Trophoblast cell (in vitro differentiated cells and primary cell): ENCODE data around the gene DHRS3.

Experiments
- DNase-seq, 2 donors: peaks; one replicate each; pipeline ENCODE4 v3.0.0-alpha.2; 2016
- H2AFZ ChIP-seq: 2 replicates; pipeline ENCODE4 v1.6.1; 2013; ENCODE audit warnings: low read length, moderate library complexity, mild to moderate bottlenecking; ENCODE audit not compliant: insufficient read depth, poor library complexity
- H2AK5ac ChIP-seq: 2 replicates; pipeline ENCODE4 v1.6.1; 2013; ENCODE audit warnings: mild to moderate bottlenecking, low read length
- H2BK120ac ChIP-seq: 2 replicates; pipeline ENCODE4 v1.6.1; 2013; ENCODE audit warnings: low read length, mild to moderate bottlenecking, moderate library complexity; ENCODE audit not compliant: insufficient read depth, poor library complexity
- H2BK12ac ChIP-seq: 2 replicates; pipeline ENCODE4 v1.6.1; 2013; ENCODE audit warnings: mild to moderate bottlenecking, low read length, moderate library complexity
- H2BK5ac ChIP-seq: 2 replicates; pipeline ENCODE4 v1.6.1; 2013; ENCODE audit warnings: low read length, low read depth, moderate library complexity, mild to moderate bottlenecking; ENCODE audit not compliant: poor library complexity
- H3K14ac ChIP-seq: 2 replicates; pipeline ENCODE4 v1.6.1; 2013; ENCODE audit warnings: mild to moderate bottlenecking, low read length
- H3K18ac ChIP-seq: 2 replicates; pipeline ENCODE4 v1.6.1; 2013; ENCODE audit warnings: mild to moderate bottlenecking, low read length
- H3K23ac ChIP-seq: 2 replicates; pipeline ENCODE4 v1.6.1; 2013; ENCODE audit warnings: low read length
- H3K27ac ChIP-seq: 2 replicates; pipeline ENCODE4 v1.5.1; 2013; ENCODE audit warnings: low read depth, mild to moderate bottlenecking, inconsistent platforms, low read length, moderate library complexity
- H3K27me3 ChIP-seq: 2 replicates; pipeline ENCODE4 v1.6.1; 2013; ENCODE audit warnings: inconsistent platforms, mild to moderate bottlenecking, low read length, moderate library complexity; ENCODE audit not compliant: insufficient read depth
- H3K36me3 ChIP-seq, 2 experiments: 1 replicate in 1 of 2; 2 replicates in 1 of 2; pipeline ENCODE4 v1.6.1; 2013; ENCODE audit warnings: low read length in 2 of 2, mild to moderate bottlenecking in 2 of 2, moderate library complexity in 1 of 2; ENCODE audit not compliant: insufficient read depth in 2 of 2, control insufficient read depth in 1 of 2
- H3K4ac ChIP-seq: 2 replicates; pipeline ENCODE4 v1.6.1; 2013; ENCODE audit warnings: low read depth, mild to moderate bottlenecking, low read length, moderate library complexity
- H3K4me1 ChIP-seq, 2 experiments: 1 replicate in 1 of 2; 2 replicates in 1 of 2; pipeline ENCODE4 v1.6.1; 2013; ENCODE audit warnings: low read length in 2 of 2, mild to moderate bottlenecking in 2 of 2, moderate library complexity in 1 of 2; ENCODE audit not compliant: insufficient read depth in 2 of 2, control insufficient read depth in 1 of 2
- H3K4me2 ChIP-seq: 2 replicates; pipeline ENCODE4 v1.6.1; 2013; ENCODE audit warnings: inconsistent platforms, mild to moderate bottlenecking, low read length, moderate library complexity
- H3K4me3 ChIP-seq: 2 replicates; pipeline ENCODE4 v1.5.1; 2013; ENCODE audit warnings: mild to moderate bottlenecking, low read depth, low read length, inconsistent platforms
- H3K79me1 ChIP-seq: one replicate; pipeline ENCODE4 v1.6.1; 2013; ENCODE audit warnings: low read length
- H3K79me2 ChIP-seq: 2 replicates; pipeline ENCODE4 v1.6.1; 2013; ENCODE audit warnings: low read length, mild to moderate bottlenecking; ENCODE audit not compliant: control insufficient read depth, insufficient read depth, poor library complexity
- H3K9ac ChIP-seq: 2 replicates; pipeline ENCODE4 v1.6.1; 2013; ENCODE audit warnings: mild to moderate bottlenecking, low read length
- H3K9me3 ChIP-seq: 2 replicates; pipeline ENCODE4 v1.6.1; 2013; ENCODE audit warnings: low read depth, mild to moderate bottlenecking, control low read depth, inconsistent platforms, low read length; ENCODE audit not compliant: insufficient read depth
- H4K12ac ChIP-seq: 2 replicates; pipeline ENCODE4 v1.6.1; 2013; ENCODE audit warnings: low read depth, mild to moderate bottlenecking, low read length, moderate library complexity
- H4K8ac ChIP-seq: 2 replicates; pipeline ENCODE4 v1.6.1; 2013; ENCODE audit warnings: low read depth, mild to moderate bottlenecking, low read length, moderate library complexity
- H4K91ac ChIP-seq: one replicate; pipeline ENCODE4 v1.6.1; 2013; ENCODE audit warnings: low read depth, mild to moderate bottlenecking, low read length, moderate library complexity
- WGBS: extraction: QIAGEN DNeasy Blood & Tissue Kit; methylation state at CpG from one replicate; pipeline ENCODE4 v1.1.7; 2013; ENCODE audit warnings: missing lambda C conversion rate; ENCODE audit not compliant: insufficient read length, insufficient coverage; ENCODE audit errors: extremely low coverage; 5-methylcytosine and 5-hydroxymethylcytosine counted together

Gene DHRS3

DNA sequence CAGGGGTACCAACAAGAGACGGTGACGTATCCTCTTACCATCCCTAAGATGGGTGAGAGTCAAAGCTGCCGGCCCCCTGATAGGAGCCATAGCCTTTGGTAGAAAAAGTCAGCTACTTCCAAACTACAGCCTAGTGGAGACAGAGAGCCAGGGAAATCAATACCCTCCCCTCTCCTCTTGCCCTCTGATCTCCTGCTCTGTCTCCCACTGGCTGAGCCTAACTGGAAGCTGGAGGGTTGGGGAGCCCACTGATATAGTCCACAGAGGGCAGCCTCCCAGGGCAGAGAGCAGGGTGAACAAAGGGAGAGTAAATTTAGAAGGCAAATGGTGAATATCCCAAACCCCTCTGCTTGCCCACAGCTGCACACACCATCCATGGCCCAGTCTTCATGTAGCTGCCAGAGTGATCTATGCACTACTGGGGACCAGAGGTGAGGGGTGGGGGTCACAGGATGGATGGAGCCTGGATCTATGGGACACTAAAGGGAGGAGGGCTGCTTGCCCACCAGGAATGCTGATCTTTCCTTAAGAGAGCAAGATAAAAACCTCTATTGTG, 80.0 kb downstream of the DHRS3 start:
- Histone ChIP-seq H2BK5ac (no peak overlapping the region), H3K23ac (no peak overlapping the region), H3K18ac (no peak overlapping the region), H2BK120ac (no peak overlapping the region), H3K9me3 (no peaks in the 10 kb centered on the region), H3K4me3 (no peak overlapping the region), H3K4me2 (no peak overlapping the region), H3K4ac (no peak overlapping the region), H3K79me2 (no peaks in the 10 kb centered on the region), H4K12ac (no peak overlapping the region), H3K4me1 (peaks cover 3 to 10% of the 10 kb centered on the region in 2 experiments), H3K27ac (no peak overlapping the region), H2AK5ac (no peak overlapping the region), H3K79me1 (no peaks in the 10 kb centered on the region), H2BK12ac (no peak overlapping the region), H2AFZ (no peak overlapping the region), H4K8ac (no peak overlapping the region), H3K36me3 (no peaks in the 10 kb centered on the region), H3K14ac (no peak overlapping the region), H3K9ac (no peak overlapping the region), H3K27me3 (no peaks in the 10 kb centered on the region), H4K91ac (no peak overlapping the region)
- DNase-seq = no peak
- WGBS = no CpG with 5 or more reads among the region's 3 CpGs

DNA sequence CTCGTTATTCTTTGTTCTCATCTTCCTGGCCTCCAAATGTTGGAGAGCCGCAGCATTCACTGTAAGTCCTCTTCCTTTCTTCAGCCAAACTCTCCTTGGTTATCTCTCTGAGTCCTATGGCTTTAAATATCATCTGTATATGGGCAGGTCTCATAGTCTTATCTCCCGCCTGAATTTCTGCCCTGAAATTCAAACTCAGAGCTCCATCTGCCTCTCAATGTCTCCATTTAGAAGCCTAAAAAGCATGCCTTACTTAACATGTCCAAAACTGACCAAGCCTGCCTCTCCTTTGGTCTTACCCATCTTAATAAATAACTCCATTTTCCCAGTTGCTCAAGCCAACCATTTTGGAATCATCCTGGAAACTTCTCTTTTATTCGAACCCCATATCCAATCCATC, 80.7 kb downstream of the DHRS3 start:
- Histone ChIP-seq H3K9ac (no peak overlapping the region), H3K27ac (no peak overlapping the region), H3K27me3 (no peaks in the 10 kb centered on the region), H3K4me1 (peaks cover 3 to 10% of the 10 kb centered on the region in 2 experiments), H4K12ac (no peak overlapping the region), H3K4ac (no peak overlapping the region), H3K18ac (no peak overlapping the region), H3K79me2 (no peaks in the 10 kb centered on the region), H2AFZ (no peak overlapping the region), H2BK12ac (no peak overlapping the region), H3K14ac (no peak overlapping the region), H3K23ac (no peak overlapping the region), H3K4me2 (no peak overlapping the region), H3K9me3 (no peaks in the 10 kb centered on the region), H4K8ac (no peak overlapping the region), H3K79me1 (no peaks in the 10 kb centered on the region), H2AK5ac (no peak overlapping the region), H2BK5ac (no peak overlapping the region), H2BK120ac (no peak overlapping the region), H3K4me3 (no peak overlapping the region), H4K91ac (no peak overlapping the region), H3K36me3 (no peaks in the 10 kb centered on the region)
- DNase-seq = no peak
- no CpG with 5 or more reads among the region's 4 CpGs for WGBS

DNA sequence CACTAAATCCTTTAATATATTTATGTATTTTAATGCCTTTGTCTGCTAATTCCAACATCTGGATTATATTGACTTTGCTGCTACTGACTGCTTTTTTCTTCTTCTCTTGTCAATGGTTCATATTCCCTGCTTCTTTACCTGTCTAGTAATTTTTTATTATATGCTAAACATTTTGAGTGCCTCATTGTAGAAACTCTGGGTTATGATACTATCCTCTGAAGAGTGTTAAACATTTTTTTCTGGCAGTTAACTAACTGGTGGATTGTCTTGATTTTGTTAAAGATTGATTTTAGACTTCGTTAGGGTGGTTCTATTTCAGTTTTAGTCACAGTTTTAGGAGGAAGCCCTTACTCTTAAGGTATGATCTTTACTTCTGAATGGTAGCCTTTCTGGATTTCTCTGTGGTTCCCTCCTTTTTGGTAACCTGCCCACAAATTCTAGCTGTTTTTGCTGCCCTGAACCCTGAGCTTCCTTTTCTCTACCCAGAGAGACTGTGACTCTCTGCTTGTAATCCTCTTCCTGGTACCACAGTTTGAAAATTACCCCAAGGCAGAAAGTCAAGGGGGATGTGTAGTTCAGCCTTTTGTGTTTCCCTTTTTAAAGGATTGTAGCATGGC, 81.9 kb downstream of the DHRS3 start:
- no peak for DNase-seq
- no peak overlapping the region for H4K8ac ChIP-seq
- H3K27me3 ChIP-seq = no peaks in the 10 kb centered on the region
- H3K27ac ChIP-seq = no peak overlapping the region
- no peaks in the 10 kb centered on the region for H3K36me3 ChIP-seq
- H2BK5ac ChIP-seq = no peak overlapping the region
- no CpG with 5 or more reads among the region's 1 CpG for WGBS
- H2BK12ac ChIP-seq = no peak overlapping the region
- H3K9ac ChIP-seq = no peak overlapping the region
- H3K4me2 ChIP-seq = no peak overlapping the region
- H3K79me2 ChIP-seq = no peaks in the 10 kb centered on the region
- no peak overlapping the region for H3K23ac ChIP-seq
- no peak overlapping the region for H4K12ac ChIP-seq
- no peak overlapping the region for H3K4me3 ChIP-seq
- H2AK5ac ChIP-seq = no peak overlapping the region
- peaks cover 3 to 8% of the 10 kb centered on the region in 2 experiments for H3K4me1 ChIP-seq
- H3K18ac ChIP-seq = no peak overlapping the region
- H4K91ac ChIP-seq = no peak overlapping the region
- no peaks in the 10 kb centered on the region for H3K79me1 ChIP-seq
- no peak overlapping the region for H3K14ac ChIP-seq
- no peak overlapping the region for H2AFZ ChIP-seq
- no peak overlapping the region for H2BK120ac ChIP-seq
- no peak overlapping the region for H3K4ac ChIP-seq
- H3K9me3 ChIP-seq = no peaks in the 10 kb centered on the region

- Histone ChIP-seq H4K12ac (no peak overlapping the region), H3K4me3 (no peak overlapping the region), H3K27me3 (no peaks in the 10 kb centered on the region), H4K91ac (no peak overlapping the region), H3K18ac (no peak overlapping the region), H2BK5ac (no peak overlapping the region), H3K9me3 (no peaks in the 10 kb centered on the region), H4K8ac (no peak overlapping the region), H3K79me2 (no peaks in the 10 kb centered on the region), H3K27ac (no peak overlapping the region), H3K36me3 (no peaks in the 10 kb centered on the region), H2BK12ac (no peak overlapping the region), H3K4me2 (no peak overlapping the region), H3K23ac (no peak overlapping the region), H2AK5ac (no peak overlapping the region), H3K9ac (no peak overlapping the region), H2BK120ac (no peak overlapping the region), H2AFZ (no peak overlapping the region), H3K14ac (no peak overlapping the region), H3K4me1 (peaks cover 0 to 1% of the 10 kb centered on the region in 2 experiments), H3K79me1 (no peaks in the 10 kb centered on the region), H3K4ac (no peak overlapping the region)
- no CpG with 5 or more reads among the region's 19 CpGs for WGBS
- DNase-seq = no peak
Observed at GRCh38 chr1:12532405-12533315, 85.3 kb downstream of the DHRS3 start.
